Activated CD4-positive, CD25-positive, alpha-beta regulatory T cell treated with anti-CD3 and anti-CD28 coated beads, Interleukin-2, amount 50 U/mL, for 16 hours (primary cell): ENCODE measurements around the gene ANKRD22.

ENCODE experiments used
- DNase-seq: peaks from one replicate; pipeline ENCODE4 v3.0.0-alpha.2; 2020; ENCODE audit warnings: low read depth, low spot score

The ANKRD22 gene

DNA sequence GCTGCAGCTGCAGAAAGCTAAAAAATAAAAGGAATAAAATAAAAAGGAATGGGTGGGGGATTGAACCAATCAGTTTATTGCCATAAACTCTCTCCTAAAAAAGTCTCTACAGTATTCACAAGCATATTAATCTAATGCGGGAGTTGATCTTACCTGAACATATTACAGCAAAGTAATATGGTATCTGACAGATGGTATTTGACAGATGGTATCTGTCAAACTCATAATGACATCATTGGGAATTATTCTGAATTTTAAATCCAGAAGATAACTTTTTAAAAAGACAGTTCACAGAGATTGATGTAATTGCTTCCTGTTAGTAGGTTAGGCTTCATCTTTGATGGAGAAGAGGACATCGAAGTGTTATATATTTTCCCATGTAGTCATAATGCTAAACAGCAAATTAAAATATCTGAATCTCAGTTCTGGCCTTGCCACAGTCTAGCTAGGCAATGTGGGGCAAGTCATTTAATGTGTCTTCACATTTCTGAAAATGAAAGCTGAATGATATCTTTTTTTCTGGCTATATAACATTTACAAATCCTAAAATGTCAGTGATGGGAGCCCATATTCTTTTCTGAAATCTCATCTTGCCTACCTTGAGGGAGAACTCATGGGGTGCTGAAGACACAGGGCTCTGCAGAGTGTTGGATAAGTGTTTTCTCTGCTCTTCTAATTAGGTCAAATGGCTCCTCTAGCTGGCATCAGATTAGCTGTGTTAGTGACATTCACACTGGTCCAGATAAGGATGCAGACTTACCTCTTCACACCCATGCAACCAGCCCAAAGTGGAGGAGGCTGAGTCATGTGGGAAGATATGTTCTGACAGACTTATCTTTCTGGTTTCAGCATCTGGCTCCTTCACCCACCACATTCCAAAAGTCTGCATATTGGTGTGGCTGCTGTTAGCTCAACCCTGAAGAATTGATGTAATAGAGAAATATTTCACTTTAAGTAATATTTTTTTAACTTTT is 51.2 kb downstream of the ANKRD22 start:
- DNase-seq, result no peak

DNA sequence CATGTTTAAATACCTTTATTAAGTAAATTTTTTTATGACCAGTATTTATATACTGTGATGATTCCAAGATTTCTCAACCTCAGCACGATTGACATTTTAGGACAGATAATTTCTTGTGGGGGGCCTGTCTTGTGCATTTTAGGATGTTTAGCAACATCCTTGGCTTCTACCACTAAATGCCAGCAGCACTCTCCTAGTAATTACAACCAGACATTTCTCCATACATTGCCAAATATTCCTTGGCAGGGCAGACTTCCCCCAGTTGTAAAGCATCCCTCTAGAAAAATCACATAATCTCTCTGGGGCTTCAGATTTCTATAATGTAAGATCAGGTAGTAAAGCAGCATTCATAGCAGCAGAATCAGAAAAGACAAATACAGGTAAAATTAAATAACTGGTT is 56.9 kb downstream of the ANKRD22 start:
- DNase-seq, result no peak

DNA sequence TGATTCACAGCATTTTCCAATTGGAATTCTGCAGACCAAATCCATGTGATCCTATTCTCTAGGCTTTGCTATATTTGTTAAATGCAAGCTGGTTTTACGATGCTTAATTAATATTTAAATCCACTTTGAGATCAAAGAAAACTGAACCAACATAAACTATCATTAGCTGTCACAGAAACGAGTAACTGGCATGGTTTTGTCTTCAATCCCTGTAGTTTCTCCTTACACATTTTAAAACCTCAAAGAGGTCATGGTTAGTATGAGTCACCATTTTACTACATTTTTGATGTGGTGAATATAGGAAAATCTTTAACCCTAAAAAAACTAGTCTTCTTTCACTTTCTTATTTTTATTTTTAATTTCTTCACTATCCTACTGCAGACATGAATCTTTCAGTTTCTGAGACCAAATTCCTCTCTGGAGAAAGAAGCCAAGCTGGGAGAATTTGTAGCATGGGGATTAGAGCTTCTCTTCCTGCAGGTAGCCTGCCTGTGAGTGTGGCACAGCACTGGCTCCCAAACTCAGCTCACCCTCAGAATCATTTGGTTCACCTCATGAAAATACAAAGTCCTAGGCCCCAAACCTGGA is 57.8 kb downstream of the ANKRD22 start:
- no peak for DNase-seq

DNA sequence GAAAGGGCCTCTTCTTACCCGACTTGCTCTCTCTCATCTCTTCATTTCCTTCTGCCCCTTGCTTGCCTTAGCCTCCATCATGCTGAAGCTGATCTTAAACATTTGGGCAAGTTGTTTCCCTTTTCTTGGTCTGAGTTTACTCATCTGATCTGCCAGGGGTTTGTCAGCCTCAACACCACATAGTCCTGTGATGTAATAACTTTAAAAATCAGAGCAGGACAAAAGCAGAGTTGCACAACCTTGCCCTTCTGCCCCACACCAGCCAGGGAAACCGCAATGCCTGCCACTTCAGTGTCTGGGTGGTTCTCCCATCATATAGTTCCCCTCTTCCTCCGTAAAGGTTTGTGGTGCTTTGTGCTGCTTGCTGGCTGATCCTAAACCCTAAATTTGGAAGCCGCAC is 59.0 kb downstream of the ANKRD22 start:
- DNase-seq, result no peak

DNA sequence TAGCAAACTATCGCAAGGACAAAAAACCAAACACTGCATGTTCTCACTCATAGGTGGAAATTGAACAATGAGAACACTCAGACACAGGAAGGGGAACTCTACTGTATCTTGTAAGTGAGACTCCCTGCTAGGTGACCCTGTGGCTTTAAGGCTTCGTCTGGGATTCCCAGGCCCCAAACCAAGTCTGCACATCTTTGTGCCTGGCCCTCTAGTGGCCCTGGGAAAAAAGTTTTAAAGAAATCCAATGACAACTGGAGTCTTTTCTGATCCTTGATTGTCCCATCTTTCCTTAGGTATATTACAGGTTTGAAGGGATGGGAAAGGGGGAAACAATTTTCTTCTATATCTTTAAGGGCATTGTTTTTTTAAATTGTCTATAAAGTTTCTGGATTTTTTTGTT is 59.7 kb downstream of the ANKRD22 start:
- DNase-seq, result no peak

DNA sequence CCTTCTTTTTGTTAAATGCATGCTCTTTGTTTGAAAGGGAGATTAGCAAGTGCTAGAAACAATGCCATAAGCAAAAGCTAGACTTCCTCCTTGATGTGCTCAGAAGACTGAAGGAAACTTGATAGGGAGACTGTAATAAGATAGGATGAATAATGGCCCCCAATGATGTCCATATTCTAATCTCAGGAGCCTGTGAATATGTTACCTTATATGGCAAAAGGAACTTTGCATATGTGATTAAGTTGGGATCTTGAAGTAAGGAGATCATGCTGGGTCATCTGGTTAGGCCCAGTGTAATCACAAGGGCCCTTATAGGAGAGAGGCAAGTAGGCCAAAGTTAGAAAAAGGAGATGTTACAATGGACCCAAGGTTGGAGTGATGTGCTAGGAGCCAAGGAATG is 62.7 kb downstream of the ANKRD22 start:
- no peak for DNase-seq

DNA sequence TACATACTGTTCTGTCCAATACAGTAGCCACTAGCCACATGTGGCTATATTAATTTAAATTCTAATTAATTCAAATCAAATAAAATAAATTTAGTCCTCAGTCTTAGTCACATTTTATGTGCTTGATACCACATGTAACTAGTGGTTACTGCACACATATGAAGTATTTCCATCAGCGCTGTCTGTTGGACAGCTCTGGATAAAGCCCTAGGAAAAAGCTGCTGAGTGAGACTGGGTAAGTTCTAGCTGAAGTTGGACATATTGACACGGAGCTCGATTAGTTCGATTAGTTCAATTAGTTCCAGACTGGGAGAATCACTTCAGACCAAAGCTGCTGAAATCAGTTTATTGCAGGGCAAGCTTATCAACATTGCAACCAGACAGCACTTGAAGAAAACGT is 64.2 kb downstream of the ANKRD22 start:
- DNase-seq, result no peak

DNA sequence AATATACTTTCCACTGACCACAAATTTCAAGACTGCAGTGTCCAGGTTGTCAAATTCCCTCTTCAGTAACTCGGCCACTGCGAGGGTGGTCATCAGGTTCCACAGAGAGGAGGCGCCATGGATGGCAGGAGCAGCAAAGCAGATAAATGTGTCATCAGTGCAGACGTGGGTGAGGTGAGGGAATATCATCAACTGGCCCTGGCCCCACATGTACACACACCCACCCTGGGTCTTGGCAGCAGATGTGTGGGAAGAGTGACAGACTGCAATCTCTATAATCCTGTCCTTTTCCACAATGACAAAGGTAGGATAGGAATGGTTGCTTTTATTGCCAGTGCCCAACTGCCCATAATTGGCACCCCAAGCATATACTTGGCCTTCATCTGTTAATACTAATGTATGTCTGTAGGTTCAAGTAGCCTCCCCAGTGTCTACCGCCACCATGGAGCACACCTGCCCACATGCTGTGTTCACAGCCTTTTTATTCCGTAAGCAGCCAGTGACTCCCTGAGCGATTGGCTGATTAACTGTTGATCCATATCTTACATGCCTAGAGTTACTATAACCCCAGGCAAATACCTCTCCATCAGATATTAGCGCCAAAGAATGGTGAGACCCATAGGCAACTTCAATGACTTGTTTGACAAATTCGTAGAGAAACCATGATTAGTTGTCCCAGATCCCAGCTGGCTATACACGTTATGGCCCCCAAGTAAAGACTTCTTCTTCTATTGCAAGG is 65.4 kb downstream of the ANKRD22 start:
- DNase-seq, result no peak

DNA sequence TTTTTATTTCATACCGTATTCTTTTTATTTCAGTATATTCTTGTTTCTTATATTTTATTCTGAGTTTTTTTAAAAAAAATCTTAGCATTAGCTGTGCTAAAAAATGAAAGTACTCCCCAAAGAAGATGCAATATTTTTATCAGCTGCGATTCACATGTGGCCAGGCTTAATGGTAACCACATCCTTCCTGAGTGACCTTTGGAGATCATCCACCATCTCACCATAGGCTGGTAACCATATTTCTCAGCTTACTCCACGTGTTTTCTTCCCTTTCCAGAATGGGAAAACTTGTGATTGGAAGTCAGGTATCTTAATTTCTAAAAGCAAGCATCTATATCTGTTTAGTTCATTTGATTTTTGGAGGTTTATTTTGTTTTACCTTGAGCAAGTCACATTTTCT is 67.9 kb downstream of the ANKRD22 start:
- no peak for DNase-seq

DNA sequence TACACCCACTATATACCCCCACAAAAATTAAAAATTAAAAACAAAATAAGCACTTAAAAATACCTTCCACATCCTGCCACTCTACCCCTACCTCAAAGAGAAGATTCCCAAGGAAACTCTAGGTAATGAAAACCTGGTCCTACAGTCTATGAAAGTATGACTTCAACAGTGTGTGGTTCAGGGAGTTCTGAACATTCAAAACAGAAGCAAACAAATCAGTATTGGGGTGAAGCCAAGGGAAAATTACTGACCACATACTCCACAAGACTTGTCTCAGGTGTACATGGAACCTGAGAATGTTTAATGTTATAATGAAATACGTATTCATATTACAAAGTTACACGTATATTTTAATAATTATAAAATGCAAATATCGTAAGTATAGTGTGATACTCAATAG is 69.4 kb downstream of the ANKRD22 start:
- DNase-seq, result no peak

DNA sequence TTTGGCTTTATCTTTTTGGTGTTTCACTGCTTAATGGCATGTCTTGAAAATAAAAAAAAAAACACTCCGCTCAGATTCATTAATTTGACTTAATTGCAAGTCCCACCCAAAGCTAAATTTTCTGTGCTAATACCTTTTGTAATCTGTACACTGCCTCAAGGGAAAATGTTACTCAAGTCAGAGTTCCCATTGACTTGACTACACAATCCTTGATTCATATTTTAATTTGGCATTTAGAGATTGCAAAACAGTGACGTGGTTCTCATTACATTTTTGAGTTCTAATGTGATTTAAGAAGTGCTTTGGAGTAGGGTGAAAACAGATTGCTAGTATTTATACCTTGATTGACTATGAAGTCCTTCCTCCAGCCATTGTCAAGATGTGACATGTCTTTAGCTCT is 70.4 kb downstream of the ANKRD22 start:
- DNase-seq, result no peak
